Heart right ventricle (tissue), 16 donors: ENCODE results near the gene NEAT1. TPM values are rescaled to one million over a fixed set of nuclear protein-coding genes. Genes with fewer than 3 reads are reported as not detected.
A peak's percentile ranks its signal among the peaks of the same experiment; 100 is the strongest.

Experiments used
- ATAC-seq, 8 donors: fragments of 200-7000 bp; cut with Tn5 transposase; one replicate each; pipeline ENCODE4 v1.9.1; 2020; ENCODE audit warnings: mild to moderate bottlenecking in 8 of 8, moderate library complexity in 8 of 8, moderate number of reproducible peaks in 1 of 8
- DNase-seq, 2 donors: peaks; one replicate each; pipeline ENCODE4 v3.0.0-alpha.2; 2020
- H3K27ac ChIP-seq, 10 donors: fragments of 200-600 bp; sonication (generic) in 2 of 10; one replicate each; pipeline versions ENCODE4 v1.5.0 to v1.8.0; 2020 to 2022; ENCODE audit warnings: mild to moderate bottlenecking in 3 of 10
- H3K27me3 ChIP-seq, 7 donors: fragments of 200-600 bp; one replicate each; pipeline ENCODE4 v1.8.0; 2021 to 2022; ENCODE audit warnings: mild to moderate bottlenecking in 2 of 7
- H3K36me3 ChIP-seq, 9 donors: fragments of 200-600 bp; sonication (generic) in 1 of 9; one replicate each; pipeline versions ENCODE4 v1.5.0 to v1.8.0; 2020 to 2022; ENCODE audit warnings: mild to moderate bottlenecking in 2 of 9
- H3K4me1 ChIP-seq, 9 donors: fragments of 200-600 bp; sonication (generic) in 1 of 9; one replicate each; pipeline versions ENCODE4 v1.5.0 to v1.8.0; 2020 to 2022; ENCODE audit warnings: mild to moderate bottlenecking in 4 of 9
- H3K4me3 ChIP-seq, 10 donors: fragments of 200-600 bp; sonication (generic) in 2 of 10; one replicate each; pipeline versions ENCODE4 v1.5.0 to v1.8.0; 2020 to 2022; ENCODE audit warnings: mild to moderate bottlenecking in 7 of 10, moderate library complexity in 2 of 10
- H3K9me3 ChIP-seq, 11 donors: fragments of 200-600 bp in 10 of 11; sonication (generic) in 2 of 11; one replicate each; pipeline versions ENCODE4 v1.5.0 to v1.8.0; 2013 to 2022; ENCODE audit warnings: mild to moderate bottlenecking in 2 of 11, control low read depth in 1 of 11, moderate library complexity in 1 of 11
- WGBS, 2 donors: extraction: QIAGEN DNeasy Blood & Tissue Kit; methylation state at CpG; one replicate each; pipeline ENCODE4 v1.1.7; 2013; ENCODE audit warnings: inconsistent platforms in 1 of 2; 5-methylcytosine and 5-hydroxymethylcytosine counted together
- intact Hi-C, 10 donors: fragments of 100-400 bp; cut with DNase I; formaldehyde crosslinking; loops; one replicate each; pipeline versions ENCODE4 v1.11.1 to v1.14.2; 2022
- polyA plus RNA-seq, 2 donors: library from polyadenylated mRNA; stranded (reverse); fragments of 200-250 nt; gene quantifications; one replicate each; pipeline ENCODE4 v1.2.3, GENCODE V29; 2013
- total RNA-seq, 10 donors: library from RNA; stranded (reverse); fragmentation: NEBNext Ultra II Directional in 3 of 10; extraction: Animal tissue kit (Norgen Biotek cat#: 25700) in 3 of 10; gene quantifications; one replicate each; pipeline versions ENCODE4 v1.2.1 to v1.2.4, GENCODE V29; 2021 to 2023
- TF ChIP-seq, protein P1 (sequence below), 9 donors: fragments of 200-600 bp; sonication (generic) in 2 of 9; IDR thresholded peaks; one replicate each; pipeline versions ENCODE4 v1.5.0 to v1.8.0; 2021 to 2022; ENCODE audit warnings: antibody characterized with exemption in 9 of 9, mild to moderate bottlenecking in 5 of 9, moderate library complexity in 1 of 9
- donor health status: Arrhythmogenic right ventricular cardiomyopathy.
- donor health status: ischemic (EF 13 %, LVEDD 7.1; RV severe dilation, severe dysfunction).
- donor health status: healthy with polysubstance abuse.
- donor health status: DM: no; HTN: yes; CAD: no.
- donor health status: DM: no; HTN: no; CAD: no.
- donor health status: ischemic (EF 25% LVEDD 6.9; RV normal size, moderate dysfunction).
- donor health status: ischemic (EF 25% LVEDD 5.7; RV mildly dilated, moderate dysfunction).
- donor health status: healthy.
- donor health status: DM: yes; HTN: yes; CAD: no.
- donor health status: Ischemic cardiomyopathy.
- donor health status: ischemic (EF 35%, LVEDD 5.7; RV mildly dilated, moderate dysfunction).
- donor health status: nonischemic (EF 11% LVEDD 7.7; RV severe dilation, severe dysfunction).
- donor health status: DM: yes; HTN: yes; CAD: no.
- donor health status: PGD.
- donor health status: ischemic (EF 29% LVEDD 5.4; RV normal size, mild dysfunction).
- donor health status: nonischemic (EF 23%, LVEDD 6.1; RV moderate dilation, normal function).

NEAT1 gene
- total and polyA plus RNA-seq, 12 donors: 103 to 1,899 (median 432) TPM

DNA sequence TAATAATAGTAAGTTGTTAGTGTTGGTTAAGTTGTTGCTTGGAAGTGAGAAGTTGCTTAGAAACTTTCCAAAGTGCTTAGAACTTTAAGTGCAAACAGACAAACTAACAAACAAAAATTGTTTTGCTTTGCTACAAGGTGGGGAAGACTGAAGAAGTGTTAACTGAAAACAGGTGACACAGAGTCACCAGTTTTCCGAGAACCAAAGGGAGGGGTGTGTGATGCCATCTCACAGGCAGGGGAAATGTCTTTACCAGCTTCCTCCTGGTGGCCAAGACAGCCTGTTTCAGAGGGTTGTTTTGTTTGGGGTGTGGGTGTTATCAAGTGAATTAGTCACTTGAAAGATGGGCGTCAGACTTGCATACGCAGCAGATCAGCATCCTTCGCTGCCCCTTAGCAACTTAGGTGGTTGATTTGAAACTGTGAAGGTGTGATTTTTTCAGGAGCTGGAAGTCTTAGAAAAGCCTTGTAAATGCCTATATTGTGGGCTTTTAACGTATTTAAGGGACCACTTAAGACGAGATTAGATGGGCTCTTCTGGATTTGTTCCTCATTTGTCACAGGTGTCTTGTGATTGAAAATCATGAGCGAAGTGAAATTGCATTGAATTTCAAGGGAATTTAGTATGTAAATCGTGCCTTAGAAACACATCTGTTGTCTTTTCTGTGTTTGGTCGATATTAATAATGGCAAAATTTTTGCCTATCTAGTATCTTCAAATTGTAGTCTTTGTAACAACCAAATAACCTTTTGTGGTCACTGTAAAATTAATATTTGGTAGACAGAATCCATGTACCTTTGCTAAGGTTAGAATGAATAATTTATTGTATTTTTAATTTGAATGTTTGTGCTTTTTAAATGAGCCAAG is 2.7 kb downstream of the NEAT1 start:
- Histone ChIP-seq H3K9me3 (no peaks in the 10 kb centered on the region), H3K4me3 (peak overlapping the region; percentile 61 to 99 (median 90)), H3K4me1 (peaks cover 14 to 57% (median 48%) of the 10 kb centered on the region in 9 donors), H3K27ac (peak overlapping the region; percentile 99 to 100 (median 100)), H3K36me3 (peaks cover 0 to 66% (median 30%) of the 10 kb centered on the region in 9 donors), H3K27me3 (no peaks in the 10 kb centered on the region)
- intact Hi-C loops: no loop called here
- no peak for ATAC-seq
- peak in 1 of 2 donors; percentile 48 for DNase-seq
- WGBS, 2 donors: 1 to 4% methylated on average over 9 of the region's 9 CpGs
- TF ChIP-seq, protein P1, sequence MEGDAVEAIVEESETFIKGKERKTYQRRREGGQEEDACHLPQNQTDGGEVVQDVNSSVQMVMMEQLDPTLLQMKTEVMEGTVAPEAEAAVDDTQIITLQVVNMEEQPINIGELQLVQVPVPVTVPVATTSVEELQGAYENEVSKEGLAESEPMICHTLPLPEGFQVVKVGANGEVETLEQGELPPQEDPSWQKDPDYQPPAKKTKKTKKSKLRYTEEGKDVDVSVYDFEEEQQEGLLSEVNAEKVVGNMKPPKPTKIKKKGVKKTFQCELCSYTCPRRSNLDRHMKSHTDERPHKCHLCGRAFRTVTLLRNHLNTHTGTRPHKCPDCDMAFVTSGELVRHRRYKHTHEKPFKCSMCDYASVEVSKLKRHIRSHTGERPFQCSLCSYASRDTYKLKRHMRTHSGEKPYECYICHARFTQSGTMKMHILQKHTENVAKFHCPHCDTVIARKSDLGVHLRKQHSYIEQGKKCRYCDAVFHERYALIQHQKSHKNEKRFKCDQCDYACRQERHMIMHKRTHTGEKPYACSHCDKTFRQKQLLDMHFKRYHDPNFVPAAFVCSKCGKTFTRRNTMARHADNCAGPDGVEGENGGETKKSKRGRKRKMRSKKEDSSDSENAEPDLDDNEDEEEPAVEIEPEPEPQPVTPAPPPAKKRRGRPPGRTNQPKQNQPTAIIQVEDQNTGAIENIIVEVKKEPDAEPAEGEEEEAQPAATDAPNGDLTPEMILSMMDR (IDR thresholded peaks at IDR 0.05): peak in 2 of 9 donors; percentile 14 to 17

DNA sequence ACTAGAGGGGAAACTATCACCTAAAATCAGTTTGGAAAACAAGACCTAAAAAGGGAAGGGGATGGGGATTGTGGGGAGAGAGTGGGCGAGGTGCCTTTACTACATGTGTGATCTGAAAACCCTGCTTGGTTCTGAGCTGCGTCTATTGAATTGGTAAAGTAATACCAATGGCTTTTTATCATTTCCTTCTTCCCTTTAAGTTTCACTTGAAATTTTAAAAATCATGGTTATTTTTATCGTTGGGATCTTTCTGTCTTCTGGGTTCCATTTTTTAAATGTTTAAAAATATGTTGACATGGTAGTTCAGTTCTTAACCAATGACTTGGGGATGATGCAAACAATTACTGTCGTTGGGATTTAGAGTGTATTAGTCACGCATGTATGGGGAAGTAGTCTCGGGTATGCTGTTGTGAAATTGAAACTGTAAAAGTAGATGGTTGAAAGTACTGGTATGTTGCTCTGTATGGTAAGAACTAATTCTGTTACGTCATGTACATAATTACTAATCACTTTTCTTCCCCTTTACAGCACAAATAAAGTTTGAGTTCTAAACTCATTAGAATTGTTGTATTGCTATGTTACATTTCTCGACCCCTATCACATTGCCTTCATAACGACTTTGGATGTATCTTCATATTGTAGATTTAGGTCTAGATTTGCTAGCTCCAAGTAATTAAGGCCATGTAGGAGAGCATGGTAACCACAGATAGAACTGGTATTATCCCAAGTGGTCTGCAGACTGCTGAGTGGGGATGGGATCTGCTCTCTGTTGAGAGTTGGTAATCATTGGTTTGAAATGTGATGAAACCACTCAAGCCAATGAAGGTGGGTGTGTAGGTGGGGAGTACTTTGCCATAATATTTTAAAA is 3.6 kb downstream of the NEAT1 start:
- no peak for DNase-seq
- ATAC-seq: no peak
- Histone ChIP-seq H3K4me3 (peak overlapping the region; percentile 61 to 99 (median 90)), H3K9me3 (no peaks in the 10 kb centered on the region), H3K36me3 (peaks cover 0 to 74% (median 33%) of the 10 kb centered on the region in 9 donors), H3K27me3 (no peaks in the 10 kb centered on the region), H3K27ac (peak overlapping the region in 9 of 10 donors; percentile 29 to 100 (median 100)), H3K4me1 (peaks cover 8 to 57% (median 48%) of the 10 kb centered on the region in 9 donors)
- 1 to 11% methylated on average over 9 of the region's 9 CpGs for WGBS, 2 donors
- TF ChIP-seq, protein P1 (IDR thresholded peaks at IDR 0.05): no peak
- intact Hi-C loops: loop anchor here in 1 of 10 donors (2.0 kb wide), 1 partner anchor 79 kb away; no protein-coding TSS in a partner anchor

- Histone ChIP-seq H3K27ac (peak overlapping the region in 9 of 10 donors; percentile 29 to 100 (median 100)), H3K4me1 (peaks cover 8 to 58% (median 49%) of the 10 kb centered on the region in 9 donors), H3K36me3 (peaks cover 0 to 82% (median 41%) of the 10 kb centered on the region in 9 donors), H3K27me3 (no peaks in the 10 kb centered on the region), H3K9me3 (no peaks in the 10 kb centered on the region), H3K4me3 (peak overlapping the region; percentile 61 to 99 (median 90))
- intact Hi-C loops: loop anchor here in 1 of 10 donors (2.0 kb wide), 1 partner anchor 78 kb away; no protein-coding TSS in a partner anchor
- DNase-seq: no peak
- 5 to 6% methylated on average over 10 of the region's 10 CpGs for WGBS, 2 donors
- TF ChIP-seq, protein P1 (IDR thresholded peaks at IDR 0.05): no peak
- ATAC-seq: peak in 4 of 8 donors; percentile 0 to 5 (median 0)
These were observed 4.5 kb downstream of the NEAT1 start for GRCh38 chr11:65426839-65427690.
